ENCODE data around the gene FCRLB.
"Not testable (repeated sequence)": the region's sequence is repeated elsewhere in the genome, so short reads cannot be mapped to it uniquely, and the experiment has no call there.

The FCRLB gene

GRCh38 chr1:161720956-161721737 lies at the start of gene FCRLB:
Gene FCRLB (plus strand): TSS chr1:161721544. CDS start chr1:161722673, 1,129 bp downstream.
- no peak for DNase-seq

- not testable (repeated sequence) for DNase-seq
Measured at GRCh38 chr1:161673437-161673836, 47.9 kb upstream of the FCRLB start.

- DNase-seq, result not testable (repeated sequence)
Measured at GRCh38 chr1:161674447-161674846, 46.9 kb upstream of the FCRLB start.

- not testable (repeated sequence) for DNase-seq
Measured at GRCh38 chr1:161674908-161675307, 46.4 kb upstream of the FCRLB start.

- DNase-seq, result no peak
Measured at GRCh38 chr1:161676441-161676840, 44.9 kb upstream of the FCRLB start.

GRCh38 chr1:161676958-161677689 lies 44.2 kb upstream of the FCRLB start:
- DNase-seq, result no peak

GRCh38 chr1:161678500-161678899 lies 42.8 kb upstream of the FCRLB start:
- DNase-seq, result no peak

- DNase-seq, result no peak
Measured at GRCh38 chr1:161681879-161682278, 39.5 kb upstream of the FCRLB start.

GRCh38 chr1:161688946-161689345 lies 32.4 kb upstream of the FCRLB start:
- no peak for DNase-seq

- no peak for DNase-seq
Measured at GRCh38 chr1:161691846-161692245, 29.5 kb upstream of the FCRLB start.

GRCh38 chr1:161693020-161693712 lies 28.2 kb upstream of the FCRLB start:
- DNase-seq, result not testable (repeated sequence)

- DNase-seq, result not testable (repeated sequence)
Measured at GRCh38 chr1:161698302-161698701, 23.0 kb upstream of the FCRLB start.

- no peak for DNase-seq
Measured at GRCh38 chr1:161702250-161702649, 19.1 kb upstream of the FCRLB start.

GRCh38 chr1:161705537-161705936 lies 15.8 kb upstream of the FCRLB start:
- no peak for DNase-seq

GRCh38 chr1:161706113-161706481 lies 15.2 kb upstream of the FCRLB start:
- DNase-seq, result no peak

- DNase-seq, result no peak
Measured at GRCh38 chr1:161706482-161707347, 14.6 kb upstream of the FCRLB start, which contains the start of gene FCRLA. Gene FCRLA (plus strand): TSS chr1:161707229. CDS start chr1:161707265, 36 bp downstream.

GRCh38 chr1:161707503-161707902 lies 13.8 kb upstream of the FCRLB start:
- DNase-seq, result no peak

- DNase-seq, result no peak
Measured at GRCh38 chr1:161709373-161709772, 12.0 kb upstream of the FCRLB start.

- no peak for DNase-seq
Measured at GRCh38 chr1:161710560-161710959, 10.8 kb upstream of the FCRLB start.

GRCh38 chr1:161718559-161719324 lies 2.6 kb upstream of the FCRLB start:
- no peak for DNase-seq

- DNase-seq, result no peak
Measured at GRCh38 chr1:161719325-161719611, 2.1 kb upstream of the FCRLB start.

- DNase-seq, result no peak
Measured at GRCh38 chr1:161720422-161720821, 922 bp upstream of the FCRLB start.

All from right hindlimb (tissue), 1 donor.